Ramos (cell line): Measurements from ENCODE around the gene COPS2.

ENCODE experiments used
- in situ Hi-C: fragments of 300-500 bp; cut with MboI; formaldehyde crosslinking; loops from one replicate; pipeline ENCODE4 v1.14.3; 2022; ENCODE audit warnings: low sequenced_read_pairs; ENCODE audit not compliant: unreplicated experiment

Gene COPS2

GRCh38 chr15:49163678-49164077 is 8.3 kb upstream of the COPS2 start:
- in situ Hi-C loops: no loop called here

GRCh38 chr15:49155834-49156627 is 632 bp upstream of the COPS2 start:
- in situ Hi-C loops: no loop called here

GRCh38 chr15:49154799-49155109 is 645 bp downstream of the COPS2 start:
- in situ Hi-C loops: no loop called here

GRCh38 chr15:49154359-49154758 is 1.0 kb downstream of the COPS2 start:
- in situ Hi-C loops: no loop called here

DNA sequence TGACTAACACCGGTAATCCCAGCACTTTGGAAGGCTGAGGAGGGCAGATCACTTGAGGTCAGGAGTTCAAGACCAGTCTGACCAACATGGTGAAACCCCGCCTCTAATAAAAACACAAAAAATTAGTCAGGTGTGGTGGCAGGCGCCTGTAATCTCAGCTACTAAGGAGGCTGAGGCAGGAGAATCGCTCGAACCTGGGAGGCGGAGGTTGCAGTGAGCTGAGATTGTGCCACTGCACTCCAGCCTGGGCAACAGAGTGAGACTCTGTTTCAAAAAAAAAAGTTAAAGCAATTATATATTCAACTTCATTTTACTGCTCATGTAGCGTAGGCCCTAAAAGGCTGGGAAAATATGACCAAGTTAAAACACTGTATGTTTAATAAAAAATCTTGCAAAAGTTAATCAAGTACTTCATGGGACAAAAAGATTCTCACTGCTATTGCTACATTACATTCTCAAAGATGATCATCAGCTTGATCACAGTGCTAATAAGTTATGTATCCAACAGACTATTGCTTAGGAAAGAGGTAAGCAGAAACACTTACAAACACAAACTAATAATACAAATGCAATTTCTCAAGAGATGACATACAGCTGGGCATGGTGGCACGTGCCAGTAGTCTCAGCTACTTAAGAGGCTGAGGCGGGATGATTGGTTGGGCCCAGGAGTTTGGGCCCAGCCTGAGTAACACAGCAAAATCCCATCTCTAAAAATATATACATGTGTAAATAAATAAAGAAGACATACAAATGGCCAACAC is 2.7 kb downstream of the COPS2 start:
- in situ Hi-C loops: no loop called here

- in situ Hi-C loops: no loop called here
These were observed 3.6 kb downstream of the COPS2 start for GRCh38 chr15:49151831-49152230.

GRCh38 chr15:49148727-49149126 is 6.7 kb downstream of the COPS2 start:
- in situ Hi-C loops: no loop called here

DNA sequence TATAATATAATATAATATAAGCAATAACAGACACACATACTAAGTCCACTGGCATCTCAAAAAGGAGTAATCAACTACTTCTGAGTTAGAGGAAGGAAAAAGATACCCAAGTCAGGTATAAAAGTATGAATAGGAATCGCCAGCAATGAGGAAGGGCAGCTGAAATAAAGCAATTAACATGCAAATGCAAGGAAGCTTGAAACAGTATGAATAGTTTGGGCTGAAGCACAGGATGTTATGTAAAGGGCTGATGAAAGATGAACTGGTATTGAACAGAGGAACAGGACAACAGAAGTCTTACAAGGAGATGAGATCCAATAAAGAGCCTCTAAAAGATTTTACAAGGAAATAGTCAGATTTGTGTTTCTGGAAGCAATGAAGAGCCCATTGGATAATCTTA is 7.1 kb downstream of the COPS2 start:
- in situ Hi-C loops: no loop called here

- in situ Hi-C loops: no loop called here
These were observed 9.5 kb downstream of the COPS2 start for GRCh38 chr15:49145651-49146609.

- in situ Hi-C loops: no loop called here
These were observed 17.5 kb downstream of the COPS2 start for GRCh38 chr15:49137861-49138260.

DNA sequence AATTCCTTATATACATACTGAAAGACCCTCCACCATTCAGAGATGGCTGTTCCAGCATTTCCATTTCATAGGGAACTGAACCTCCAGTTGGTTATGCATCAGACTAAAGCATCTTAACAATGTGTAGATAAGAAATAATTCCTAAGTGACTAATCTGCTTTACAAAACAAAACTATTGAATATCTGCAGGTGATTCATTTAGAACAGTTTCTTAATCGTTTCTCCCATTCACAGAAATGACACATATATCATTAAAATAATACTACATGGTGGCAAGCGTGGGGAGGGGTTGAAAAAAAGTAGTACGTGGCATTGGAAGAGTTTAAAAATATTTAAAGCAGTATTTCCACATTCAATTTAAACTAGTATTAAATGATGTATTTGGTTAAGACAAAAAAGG is 19.5 kb downstream of the COPS2 start:
- in situ Hi-C loops: no loop called here

DNA sequence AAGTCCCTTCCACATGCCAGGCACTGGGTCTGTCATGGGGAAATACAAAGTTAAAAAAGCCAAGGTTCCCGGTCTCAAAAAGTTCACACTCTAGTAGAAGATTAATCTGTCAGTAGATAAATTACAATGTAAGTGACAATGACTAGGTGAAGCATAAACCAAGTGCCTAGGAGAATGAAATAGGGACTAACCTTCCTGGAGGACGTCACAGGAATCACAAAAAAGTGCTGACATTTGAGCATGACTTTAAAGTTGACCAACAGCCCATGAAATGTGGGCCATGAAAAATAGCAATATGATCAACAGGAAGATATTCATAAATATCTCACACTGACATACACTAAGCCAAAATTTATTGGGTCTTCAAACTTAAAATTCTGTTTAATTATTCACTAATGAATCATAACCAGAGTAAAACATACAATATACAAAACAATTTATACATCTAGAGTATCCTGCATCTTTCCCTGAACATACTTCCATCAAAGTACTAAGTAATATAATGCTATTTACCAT is 20.0 kb downstream of the COPS2 start:
- in situ Hi-C loops: no loop called here

- in situ Hi-C loops: no loop called here
These were observed 20.6 kb downstream of the COPS2 start for GRCh38 chr15:49134683-49135341.

GRCh38 chr15:49131403-49131802 is 24.0 kb downstream of the COPS2 start:
- in situ Hi-C loops: no loop called here

DNA sequence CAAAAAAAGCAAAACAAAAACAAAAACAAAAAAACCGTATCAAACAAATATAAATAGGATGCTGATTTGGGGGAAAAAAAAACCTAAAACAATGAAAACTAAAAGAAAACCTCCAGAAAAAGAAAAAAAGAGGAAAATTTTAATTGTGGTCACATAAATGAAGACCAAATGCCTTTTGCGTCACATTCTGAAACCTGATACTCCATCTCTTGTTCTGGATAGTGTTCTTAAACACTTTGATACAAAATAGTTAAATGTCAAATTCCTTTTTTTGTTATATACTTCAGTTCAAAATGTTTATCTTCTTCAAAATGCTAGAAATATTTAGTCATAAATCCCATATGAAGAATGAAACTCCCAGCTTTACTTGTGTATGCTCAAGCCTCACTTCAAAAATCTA is 31.0 kb downstream of the COPS2 start:
- in situ Hi-C loops: no loop called here

DNA sequence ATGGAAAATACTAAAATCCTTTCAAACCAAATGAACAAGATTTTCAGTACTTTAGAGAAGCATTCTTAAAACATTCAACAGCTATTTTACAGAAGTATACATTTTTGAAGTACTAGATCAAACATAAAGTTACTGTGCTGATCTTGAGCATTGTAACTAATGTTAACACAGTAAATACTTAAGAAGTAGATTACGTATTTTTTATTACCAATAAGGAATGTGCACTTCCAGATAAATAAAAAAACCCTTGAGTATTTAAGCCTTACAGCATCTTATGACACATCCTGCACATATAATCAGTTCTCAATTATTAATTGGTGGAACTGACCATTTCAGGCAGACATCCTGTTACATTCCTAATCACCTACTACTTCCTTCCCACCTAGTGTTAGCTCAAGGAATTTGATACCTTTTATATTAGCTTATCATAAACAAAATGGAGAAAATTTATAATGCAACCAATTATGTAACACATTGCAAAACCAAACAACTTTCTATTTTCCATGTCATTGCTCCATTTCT is 32.8 kb downstream of the COPS2 start:
- in situ Hi-C loops: no loop called here

GRCh38 chr15:49121901-49122300 is 33.5 kb downstream of the COPS2 start:
- in situ Hi-C loops: no loop called here

DNA sequence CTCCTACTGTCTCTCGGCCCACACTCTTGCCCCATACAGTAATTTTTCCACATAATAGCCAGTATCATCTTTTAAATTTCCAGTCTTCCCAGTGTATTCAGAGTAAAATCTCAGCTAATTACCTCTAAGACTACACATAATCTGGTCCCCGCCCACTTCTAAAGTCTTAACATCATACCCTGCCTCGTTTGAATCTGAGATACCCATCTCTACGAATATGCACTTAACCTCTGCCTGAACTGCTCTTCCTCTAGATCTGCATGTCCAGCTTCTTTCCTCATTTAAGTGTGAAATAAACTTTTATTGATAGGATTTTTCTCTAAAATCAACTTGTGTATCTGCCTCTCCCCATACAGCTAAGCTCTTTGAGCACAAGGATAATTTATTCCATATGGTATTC is 34.6 kb downstream of the COPS2 start:
- in situ Hi-C loops: no loop called here

- in situ Hi-C loops: no loop called here
These were observed 39.1 kb downstream of the COPS2 start for GRCh38 chr15:49116108-49116857.
